Measurements from ENCODE around the gene CCDC14.

The CCDC14 gene

DNA sequence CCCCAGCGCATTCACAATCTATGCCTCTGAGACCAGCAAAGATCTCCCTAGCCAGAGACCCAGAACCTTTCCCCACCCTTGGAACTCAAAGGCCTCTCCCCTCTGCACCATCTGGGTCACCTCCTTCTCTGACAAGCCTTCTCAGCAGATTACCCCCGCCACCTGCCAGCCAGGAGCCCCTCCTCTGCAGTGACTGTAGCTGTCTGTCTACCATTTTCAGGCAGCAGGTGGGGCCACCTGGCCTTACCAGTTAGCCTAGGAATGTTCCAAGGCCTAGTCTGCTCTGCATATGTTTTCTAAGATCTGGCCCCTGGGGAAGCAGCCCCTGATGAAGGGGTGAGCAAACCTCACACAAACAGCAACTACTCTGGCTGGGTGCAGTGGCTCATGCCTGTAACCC lies 79.3 kb downstream of the CCDC14 start:
- TF ChIP-seq, protein P1, sequence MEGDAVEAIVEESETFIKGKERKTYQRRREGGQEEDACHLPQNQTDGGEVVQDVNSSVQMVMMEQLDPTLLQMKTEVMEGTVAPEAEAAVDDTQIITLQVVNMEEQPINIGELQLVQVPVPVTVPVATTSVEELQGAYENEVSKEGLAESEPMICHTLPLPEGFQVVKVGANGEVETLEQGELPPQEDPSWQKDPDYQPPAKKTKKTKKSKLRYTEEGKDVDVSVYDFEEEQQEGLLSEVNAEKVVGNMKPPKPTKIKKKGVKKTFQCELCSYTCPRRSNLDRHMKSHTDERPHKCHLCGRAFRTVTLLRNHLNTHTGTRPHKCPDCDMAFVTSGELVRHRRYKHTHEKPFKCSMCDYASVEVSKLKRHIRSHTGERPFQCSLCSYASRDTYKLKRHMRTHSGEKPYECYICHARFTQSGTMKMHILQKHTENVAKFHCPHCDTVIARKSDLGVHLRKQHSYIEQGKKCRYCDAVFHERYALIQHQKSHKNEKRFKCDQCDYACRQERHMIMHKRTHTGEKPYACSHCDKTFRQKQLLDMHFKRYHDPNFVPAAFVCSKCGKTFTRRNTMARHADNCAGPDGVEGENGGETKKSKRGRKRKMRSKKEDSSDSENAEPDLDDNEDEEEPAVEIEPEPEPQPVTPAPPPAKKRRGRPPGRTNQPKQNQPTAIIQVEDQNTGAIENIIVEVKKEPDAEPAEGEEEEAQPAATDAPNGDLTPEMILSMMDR (conservative IDR thresholded peaks at IDR 0.05; ENCODE audit: low read depth): no peak
- no peak for DNase-seq (ENCODE audit: low spot score)
- ChIA-PET CTCF (interaction anchor here (0.7 to 1.7 kb wide), 4 partner anchors 19 to 443 kb away, joined by 3 to 5 read pairs (median 4); no protein-coding TSS in a partner anchor), POLR2A (ENCODE audit: low non-redundant PET) (interaction anchor here (0.6 kb wide), 1 partner anchor 32 kb away, joined by 5 read pairs; no protein-coding TSS in a partner anchor)
- no peak overlapping the region for H3K27ac ChIP-seq

DNA sequence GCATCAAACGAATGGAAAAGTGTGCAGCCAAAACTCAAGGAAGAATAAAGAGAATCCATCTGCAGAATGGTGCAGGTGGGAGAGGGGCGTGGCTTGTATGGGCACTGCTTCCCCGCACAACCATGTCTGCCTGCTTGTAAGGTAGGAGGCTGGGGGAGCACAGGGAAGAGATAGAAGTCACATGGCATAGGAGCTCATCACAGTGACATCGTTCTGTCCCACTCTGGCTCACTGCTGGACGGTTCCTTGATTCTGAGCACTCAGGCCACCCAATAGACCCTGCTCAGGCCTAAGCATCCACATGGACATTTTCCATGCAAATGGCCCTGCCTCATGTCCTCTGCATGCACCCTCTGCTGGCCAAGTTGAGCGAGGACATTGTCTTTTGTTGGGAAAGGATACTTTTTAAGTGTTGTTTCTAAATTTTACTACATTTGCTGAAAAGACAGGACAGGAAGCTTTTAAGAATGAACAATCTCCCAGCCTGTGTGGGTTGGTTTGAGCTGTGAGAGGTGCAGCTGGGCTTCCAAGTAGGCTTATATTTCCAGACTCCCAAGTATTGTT lies 79.9 kb downstream of the CCDC14 start:
- TF ChIP-seq, protein P1 (conservative IDR thresholded peaks at IDR 0.05; ENCODE audit: low read depth): peak; percentile 19; the same call in 1 of the 2 replicates
- CTCF ChIA-PET: interaction anchor here (0.9 to 1.7 kb wide), 3 partner anchors 18 to 443 kb away, joined by 3 to 5 read pairs (median 3); no protein-coding TSS in a partner anchor
- no peak overlapping the region for H3K27ac ChIP-seq
- DNase-seq (ENCODE audit: low spot score): no peak
- POLR2A ChIA-PET (ENCODE audit: low non-redundant PET): no interaction called here

DNA sequence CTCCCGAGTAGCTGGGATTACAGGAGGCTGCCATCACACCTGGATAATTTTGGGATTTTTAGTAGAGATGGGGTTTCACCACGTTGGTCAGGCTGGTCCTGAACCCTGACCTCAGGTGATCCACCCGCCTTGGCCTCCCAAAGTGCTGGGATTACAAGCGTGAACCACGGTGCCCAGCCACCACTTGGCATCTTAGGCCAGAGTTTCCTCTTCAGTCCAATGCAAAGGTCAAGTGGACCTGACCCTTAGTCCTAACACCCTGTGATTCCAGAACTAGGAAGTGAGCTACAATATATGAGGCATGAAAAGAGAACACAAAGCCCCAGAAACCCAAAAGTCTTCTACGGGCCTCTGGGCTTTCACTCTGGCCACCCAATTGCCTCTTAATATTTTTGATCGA lies 82.2 kb downstream of the CCDC14 start:
- no peak overlapping the region for H3K27ac ChIP-seq
- CTCF ChIA-PET: no interaction called here
- no peak for DNase-seq (ENCODE audit: low spot score)
- POLR2A ChIA-PET (ENCODE audit: low non-redundant PET): no interaction called here
- TF ChIP-seq, protein P1 (conservative IDR thresholded peaks at IDR 0.05; ENCODE audit: low read depth): no peak

- POLR2A ChIA-PET (ENCODE audit: low non-redundant PET): no interaction called here
- H3K27ac ChIP-seq: no peak overlapping the region
- no peak for DNase-seq (ENCODE audit: low spot score)
- TF ChIP-seq, protein P1 (conservative IDR thresholded peaks at IDR 0.05; ENCODE audit: low read depth): no peak
- CTCF ChIA-PET: no interaction called here
Measured at GRCh38 chr3:123877965-123878364, 83.1 kb downstream of the CCDC14 start.

GRCh38 chr3:123877466-123877865 lies 83.6 kb downstream of the CCDC14 start:
- ChIA-PET POLR2A (ENCODE audit: low non-redundant PET) (no interaction called here), CTCF (no interaction called here)

GRCh38 chr3:123876858-123877257 lies 84.2 kb downstream of the CCDC14 start:
- TF ChIP-seq, protein P1 (conservative IDR thresholded peaks at IDR 0.05; ENCODE audit: low read depth): 0 out of 2 replicates have a peak, but pooled peaks have one; percentile 12
- POLR2A ChIA-PET (ENCODE audit: low non-redundant PET): no interaction called here
- CTCF ChIA-PET: interaction anchor here (0.9 kb wide), 1 partner anchor 201 kb away, joined by 4 read pairs; no protein-coding TSS in a partner anchor
- no peak for DNase-seq (ENCODE audit: low spot score)
- no peak overlapping the region for H3K27ac ChIP-seq

More at GRCh38 chr3:123877466-123877865, 83.6 kb downstream of the CCDC14 start:
- H3K27ac ChIP-seq: no peak overlapping the region
- TF ChIP-seq, protein P1 (conservative IDR thresholded peaks at IDR 0.05; ENCODE audit: low read depth): no peak
- DNase-seq (ENCODE audit: low spot score): no peak

All from RWPE1 (cell line).